Suppressor macrophage treated with lipopolysaccharide for 4 hours (primary cell): ENCODE measurements around the gene MX2.
"Not testable (repeated sequence)": the region's sequence is repeated elsewhere in the genome, so short reads cannot be mapped to it uniquely, and the experiment has no call there.

ENCODE experiments used
- DNase-seq: peaks from one replicate; pipeline ENCODE4 v3.0.0-alpha.2; 2020

Gene MX2

GRCh38 chr21:41419921-41420862, 58.4 kb downstream of the MX2 start:
- DNase-seq = peak; percentile 98

GRCh38 chr21:41420998-41421397, 59.2 kb downstream of the MX2 start:
- DNase-seq = not testable (repeated sequence)

- DNase-seq = no peak
Observed at GRCh38 chr21:41422546-41423304, 60.9 kb downstream of the MX2 start.

- not testable (repeated sequence) for DNase-seq
Observed at GRCh38 chr21:41423305-41423636, 61.4 kb downstream of the MX2 start.

GRCh38 chr21:41425588-41425953, 63.7 kb downstream of the MX2 start:
- DNase-seq = peak; percentile 30

GRCh38 chr21:41425954-41426675, 64.3 kb downstream of the MX2 start, which contains the start of gene MX1:
MX1 (plus strand) TSS chr21:41426239; CDS start chr21:41432071, 5,832 bp downstream.
- peak; percentile 97 for DNase-seq

- peak; percentile 60 for DNase-seq
Observed at GRCh38 chr21:41426676-41427404, 65.0 kb downstream of the MX2 start.

GRCh38 chr21:41427556-41427955, 65.7 kb downstream of the MX2 start:
- no peak for DNase-seq

- DNase-seq = no peak
Observed at GRCh38 chr21:41428311-41428710, 66.5 kb downstream of the MX2 start.

- no peak for DNase-seq
Observed at GRCh38 chr21:41428847-41429246, 67.0 kb downstream of the MX2 start.

- no peak for DNase-seq
Observed at GRCh38 chr21:41429305-41429704, 67.5 kb downstream of the MX2 start.

GRCh38 chr21:41429925-41430491, 68.2 kb downstream of the MX2 start:
- DNase-seq = no peak

- no peak for DNase-seq
Observed at GRCh38 chr21:41431788-41432548, 70.1 kb downstream of the MX2 start.

- DNase-seq = no peak
Observed at GRCh38 chr21:41432562-41433460, 71.0 kb downstream of the MX2 start.

GRCh38 chr21:41433566-41433965, 71.7 kb downstream of the MX2 start:
- DNase-seq = no peak

GRCh38 chr21:41435706-41436105, 73.9 kb downstream of the MX2 start:
- DNase-seq = no peak

- no peak for DNase-seq
Observed at GRCh38 chr21:41437729-41438128, 75.9 kb downstream of the MX2 start.

- DNase-seq = no peak
Observed at GRCh38 chr21:41438425-41439113, 76.7 kb downstream of the MX2 start.

GRCh38 chr21:41439248-41439647, 77.4 kb downstream of the MX2 start:
- no peak for DNase-seq

- no peak for DNase-seq
Observed at GRCh38 chr21:41441546-41441945, 79.7 kb downstream of the MX2 start.
